Gastroesophageal sphincter (tissue), 4 donors: Measurements from ENCODE around the gene KLK1. TPM values are rescaled to one million over a fixed set of nuclear protein-coding genes. Genes with fewer than 3 reads are reported as not detected.

ENCODE experiments used
- ATAC-seq: fragments of 150-250 bp; one replicate; pipeline ENCODE4 v1.9.1; 2016; ENCODE audit warnings: mild to moderate bottlenecking, moderate library complexity
- H3K27ac ChIP-seq, 4 donors: fragments of 200-600 bp; sonication (generic) in 3 of 4; 1 replicate in 3 of 4; 2 replicates in 1 of 4; pipeline ENCODE4 v1.5.1; 2016 to 2019
- H3K27me3 ChIP-seq: fragments of 200-600 bp; sonication (generic); one replicate; pipeline ENCODE4 v1.5.1; 2019
- H3K36me3 ChIP-seq, 2 donors: fragments of 200-600 bp; sonication (generic); one replicate each; pipeline ENCODE4 v1.5.1; 2019; ENCODE audit warnings: control low read depth in 1 of 2
- H3K4me1 ChIP-seq, 3 donors: fragments of 200-600 bp; sonication (generic); 1 replicate in 2 of 3; 2 replicates in 1 of 3; pipeline ENCODE4 v1.5.1; 2016 to 2019; ENCODE audit warnings: control low read depth in 2 of 3
- H3K4me3 ChIP-seq, 2 donors: fragments of 200-600 bp; sonication (generic); one replicate each; pipeline ENCODE4 v1.5.1; 2019; ENCODE audit warnings: mild to moderate bottlenecking in 1 of 2, moderate library complexity in 1 of 2
- H3K9me3 ChIP-seq, 3 donors: fragments of 200-600 bp; sonication (generic); one replicate each; pipeline ENCODE4 v1.5.1; 2017 to 2019; ENCODE audit warnings: control low read depth in 2 of 3
- EP300 ChIP-seq: sonication (generic); formaldehyde crosslinking; IDR thresholded peaks from one replicate; pipeline ENCODE4 v1.6.1; 2017; ENCODE audit warnings: antibody characterized with exemption, mild to moderate bottlenecking
- POLR2A ChIP-seq, 2 donors: fragments of 450-650 bp; IDR thresholded peaks; one replicate each; pipeline ENCODE4 v1.6.1; 2017; ENCODE audit warnings: antibody characterized with exemption in 2 of 2, mild to moderate bottlenecking in 2 of 2, moderate library complexity in 1 of 2
- POLR2AphosphoS5 ChIP-seq: sonication (generic); formaldehyde crosslinking; IDR thresholded peaks from one replicate; pipeline ENCODE4 v1.6.1; 2017; ENCODE audit warnings: antibody characterized with exemption
- WGBS, 2 donors: methylation state at CpG; one replicate each; pipeline ENCODE4 v1.1.5; 2018; ENCODE audit warnings: low coverage in 1 of 2; 5-methylcytosine and 5-hydroxymethylcytosine counted together
- total RNA-seq, 4 donors: library from RNA; depleted of rRNA; stranded (reverse); fragments of >200 nt; gene quantifications; one replicate each; pipeline ENCODE4 v1.1.0, GENCODE V29; 2016
- TF ChIP-seq, protein P1 (sequence below), 4 experiments: fragments of 200-600 bp in 2 of 4; fragments of 450-650 bp in 2 of 4; sonication (generic) in 1 of 4; IDR thresholded peaks; one replicate each; pipeline ENCODE4 v1.5.1; 2017 to 2019; ENCODE audit warnings: antibody characterized with exemption in 4 of 4, mild to moderate bottlenecking in 2 of 4, moderate library complexity in 2 of 4

KLK1 gene
- total RNA-seq, 4 donors from 2014 or later: not detected

DNA sequence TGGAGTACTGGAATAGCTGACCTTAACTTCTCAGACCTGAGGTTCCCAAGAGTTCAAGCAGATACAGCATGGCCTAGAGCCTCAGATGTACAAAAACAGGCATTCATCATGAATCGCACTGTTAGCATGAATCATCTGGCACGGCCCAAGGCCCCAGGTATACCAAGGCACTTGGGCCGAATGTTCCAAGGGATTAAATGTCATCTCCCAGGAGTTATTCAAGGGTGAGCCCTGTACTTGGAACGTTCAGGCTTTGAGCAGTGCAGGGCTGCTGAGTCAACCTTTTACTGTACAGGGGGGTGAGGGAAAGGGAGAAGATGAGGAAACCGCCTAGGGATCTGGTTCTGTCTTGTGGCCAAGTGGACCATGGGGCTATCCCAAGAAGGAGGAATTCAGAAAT lies 37.4 kb upstream of the KLK1 start:
- no peak for ATAC-seq
- Histone ChIP-seq H3K4me3 (no peak overlapping the region), H3K9me3 (no peaks in the 10 kb centered on the region), H3K36me3 (no peaks in the 10 kb centered on the region), H3K4me1 (no peaks in the 10 kb centered on the region), H3K27me3 (peaks cover 81% of the 10 kb centered on the region), H3K27ac (no peak overlapping the region)
- WGBS, 2 donors: 20 to 40% methylated on average over 2 of the region's 5 CpGs
- TF ChIP-seq, protein P1, sequence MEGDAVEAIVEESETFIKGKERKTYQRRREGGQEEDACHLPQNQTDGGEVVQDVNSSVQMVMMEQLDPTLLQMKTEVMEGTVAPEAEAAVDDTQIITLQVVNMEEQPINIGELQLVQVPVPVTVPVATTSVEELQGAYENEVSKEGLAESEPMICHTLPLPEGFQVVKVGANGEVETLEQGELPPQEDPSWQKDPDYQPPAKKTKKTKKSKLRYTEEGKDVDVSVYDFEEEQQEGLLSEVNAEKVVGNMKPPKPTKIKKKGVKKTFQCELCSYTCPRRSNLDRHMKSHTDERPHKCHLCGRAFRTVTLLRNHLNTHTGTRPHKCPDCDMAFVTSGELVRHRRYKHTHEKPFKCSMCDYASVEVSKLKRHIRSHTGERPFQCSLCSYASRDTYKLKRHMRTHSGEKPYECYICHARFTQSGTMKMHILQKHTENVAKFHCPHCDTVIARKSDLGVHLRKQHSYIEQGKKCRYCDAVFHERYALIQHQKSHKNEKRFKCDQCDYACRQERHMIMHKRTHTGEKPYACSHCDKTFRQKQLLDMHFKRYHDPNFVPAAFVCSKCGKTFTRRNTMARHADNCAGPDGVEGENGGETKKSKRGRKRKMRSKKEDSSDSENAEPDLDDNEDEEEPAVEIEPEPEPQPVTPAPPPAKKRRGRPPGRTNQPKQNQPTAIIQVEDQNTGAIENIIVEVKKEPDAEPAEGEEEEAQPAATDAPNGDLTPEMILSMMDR (IDR thresholded peaks at IDR 0.05): no peak
- TF ChIP-seq POLR2A (IDR thresholded peaks at IDR 0.05): no peak
- TF ChIP-seq POLR2AphosphoS5: no peak
- TF ChIP-seq EP300: no peak

- 100% methylated on average over 2 of the region's 4 CpGs; no CpG with 5 or more reads in 1 of the 2 donors for WGBS, 2 donors
- TF ChIP-seq, protein P1 (IDR thresholded peaks at IDR 0.05): no peak
- no peaks in the 10 kb centered on the region for H3K4me1 ChIP-seq
- peaks cover 88% of the 10 kb centered on the region for H3K27me3 ChIP-seq
- no peak overlapping the region for H3K27ac ChIP-seq
- H3K4me3 ChIP-seq: no peak overlapping the region
- H3K9me3 ChIP-seq: no peaks in the 10 kb centered on the region
- H3K36me3 ChIP-seq: no peaks in the 10 kb centered on the region
- ATAC-seq: no peak
Measured at GRCh38 chr19:50859849-50860248, 36.3 kb upstream of the KLK1 start.

GRCh38 chr19:50858886-50859285 lies 35.3 kb upstream of the KLK1 start:
- 8 to 14% methylated on average over 5 to 7 of the region's 7 CpGs for WGBS, 2 donors
- TF ChIP-seq POLR2AphosphoS5 (no peak), EP300 (no peak)

DNA sequence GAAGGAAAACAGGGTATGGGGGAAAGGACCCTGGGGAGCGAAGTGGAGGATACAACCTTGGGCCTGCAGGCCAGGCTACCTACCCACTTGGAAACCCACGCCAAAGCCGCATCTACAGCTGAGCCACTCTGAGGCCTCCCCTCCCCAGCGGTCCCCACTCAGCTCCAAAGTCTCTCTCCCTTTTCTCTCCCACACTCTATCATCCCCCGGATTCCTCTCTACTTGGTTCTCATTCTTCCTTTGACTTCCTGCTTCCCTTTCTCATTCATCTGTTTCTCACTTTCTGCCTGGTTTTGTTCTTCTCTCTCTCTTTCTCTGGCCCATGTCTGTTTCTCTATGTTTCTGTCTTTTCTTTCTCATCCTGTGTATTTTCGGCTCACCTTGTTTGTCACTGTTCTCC lies 33.8 kb upstream of the KLK1 start:
- Histone ChIP-seq H3K27ac (no peak overlapping the region), H3K4me3 (no peak overlapping the region), H3K27me3 (peaks cover 92% of the 10 kb centered on the region), H3K9me3 (no peaks in the 10 kb centered on the region), H3K4me1 (no peaks in the 10 kb centered on the region), H3K36me3 (no peaks in the 10 kb centered on the region)
- 40 to 57% methylated on average over 2 to 6 of the region's 6 CpGs for WGBS, 2 donors
- no peak for ATAC-seq
- no peak for TF ChIP-seq EP300
- TF ChIP-seq POLR2AphosphoS5: no peak

More at GRCh38 chr19:50858886-50859285, 35.3 kb upstream of the KLK1 start:
- Histone ChIP-seq H3K36me3 (no peaks in the 10 kb centered on the region), H3K27me3 (peaks cover 88% of the 10 kb centered on the region), H3K4me3 (no peak overlapping the region), H3K4me1 (no peaks in the 10 kb centered on the region), H3K27ac (no peak overlapping the region), H3K9me3 (no peaks in the 10 kb centered on the region)
- ATAC-seq: no peak

DNA sequence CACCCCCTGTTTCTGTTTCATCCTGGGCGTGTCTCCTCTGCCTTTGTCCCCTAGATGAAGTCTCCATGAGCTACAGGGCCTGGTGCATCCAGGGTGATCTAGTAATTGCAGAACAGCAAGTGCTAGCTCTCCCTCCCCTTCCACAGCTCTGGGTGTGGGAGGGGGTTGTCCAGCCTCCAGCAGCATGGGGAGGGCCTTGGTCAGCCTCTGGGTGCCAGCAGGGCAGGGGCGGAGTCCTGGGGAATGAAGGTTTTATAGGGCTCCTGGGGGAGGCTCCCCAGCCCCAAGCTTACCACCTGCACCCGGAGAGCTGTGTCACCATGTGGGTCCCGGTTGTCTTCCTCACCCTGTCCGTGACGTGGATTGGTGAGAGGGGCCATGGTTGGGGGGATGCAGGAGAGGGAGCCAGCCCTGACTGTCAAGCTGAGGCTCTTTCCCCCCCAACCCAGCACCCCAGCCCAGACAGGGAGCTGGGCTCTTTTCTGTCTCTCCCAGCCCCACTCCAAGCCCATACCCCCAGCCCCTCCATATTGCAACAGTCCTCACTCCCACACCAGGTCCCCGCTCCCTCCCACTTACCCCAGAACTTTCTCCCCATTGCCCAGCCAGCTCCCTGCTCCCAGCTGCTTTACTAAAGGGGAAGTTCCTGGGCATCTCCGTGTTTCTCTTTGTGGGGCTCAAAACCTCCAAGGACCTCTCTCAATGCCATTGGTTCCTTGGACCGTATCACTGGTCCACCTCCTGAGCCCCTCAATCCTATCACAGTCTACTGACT lies 31.2 kb upstream of the KLK1 start, which contains the start of gene KLK3:
Gene KLK3, plus strand, starts transcription at position 280 of the 775 bp plus-strand sequence. Its CDS starts 41 bp downstream, at position 321.
- H3K9me3 ChIP-seq: no peaks in the 10 kb centered on the region
- no peaks in the 10 kb centered on the region for H3K4me1 ChIP-seq
- no peak within 1 kb of the TSS for H3K4me3 ChIP-seq
- no peak within 1 kb of the TSS for H3K27ac ChIP-seq
- no peaks in the 10 kb centered on the region for H3K36me3 ChIP-seq
- no peak for ATAC-seq
- WGBS, 2 donors: 37 to 59% methylated on average over 4 to 6 of the region's 9 CpGs
- H3K27me3 ChIP-seq: peaks cover 97% of the 10 kb centered on the region
- TF ChIP-seq, protein P1 (IDR thresholded peaks at IDR 0.05): no peak
- TF ChIP-seq EP300 (no peak), POLR2A (IDR thresholded peaks at IDR 0.05) (no peak), POLR2AphosphoS5 (no peak)

DNA sequence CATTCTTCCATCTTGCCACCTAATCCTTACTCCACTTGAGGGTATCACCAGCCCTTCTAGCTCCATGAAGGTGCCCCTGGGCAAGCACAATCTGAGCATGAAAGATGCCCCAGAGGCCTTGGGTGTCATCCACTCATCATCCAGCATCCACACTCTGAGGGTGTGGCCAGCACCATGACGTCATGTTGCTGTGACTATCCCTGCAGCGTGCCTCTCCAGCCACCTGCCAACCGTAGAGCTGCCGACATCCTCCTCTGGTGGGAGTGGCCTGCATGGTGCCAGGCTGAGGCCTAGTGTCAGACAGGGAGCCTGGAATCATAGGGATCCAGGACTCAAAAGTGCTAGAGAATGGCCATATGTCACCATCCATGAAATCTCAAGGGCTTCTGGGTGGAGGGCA lies 28.0 kb upstream of the KLK1 start:
- WGBS, 2 donors: 80% methylated on average over 2 of the region's 4 CpGs; no CpG with 5 or more reads in 1 of the 2 donors
- Histone ChIP-seq H3K36me3 (no peaks in the 10 kb centered on the region), H3K4me3 (no peak overlapping the region), H3K9me3 (no peaks in the 10 kb centered on the region), H3K4me1 (no peaks in the 10 kb centered on the region), H3K27ac (no peak overlapping the region), H3K27me3 (peaks cover 87% of the 10 kb centered on the region)
- TF ChIP-seq POLR2A (IDR thresholded peaks at IDR 0.05) (no peak), EP300 (no peak), POLR2AphosphoS5 (no peak)
- TF ChIP-seq, protein P1 (IDR thresholded peaks at IDR 0.05): no peak
- no peak for ATAC-seq
